HG03196 (cell line): ENCODE results near the gene DEFB126.
"Not testable (repeated sequence)": the region's sequence is repeated elsewhere in the genome, so short reads cannot be mapped to it uniquely, and the experiment has no call there.

Experiments used
- ATAC-seq: cut with Tn5 transposase; IDR thresholded peaks from one replicate; pipeline ENCODE4 v1.9.1; 2021; ENCODE audit not compliant: unreplicated experiment

The DEFB126 gene

DNA sequence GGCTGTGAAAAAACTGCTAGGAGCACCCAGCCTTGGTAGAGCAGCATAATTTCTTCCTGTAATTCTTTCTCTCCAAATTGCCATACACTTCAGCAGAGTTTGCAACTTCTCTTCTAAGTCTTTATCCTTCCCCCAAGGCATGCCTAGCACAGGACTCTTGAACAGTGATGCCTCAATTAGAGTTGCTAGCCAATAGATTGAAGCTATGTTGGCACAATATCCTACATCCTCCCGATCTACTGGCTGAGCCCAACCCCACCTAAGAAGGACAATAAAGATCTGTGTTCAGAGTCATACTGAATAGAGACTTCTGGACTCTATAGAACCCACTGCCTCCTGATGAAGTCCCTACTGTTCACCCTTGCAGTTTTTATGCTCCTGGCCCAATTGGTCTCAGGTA, at the start of gene DEFB126:
TSS of gene DEFB126 (plus strand) at position 301 of the 400 bp plus-strand sequence. CDS start at position 340, 39 bp downstream.
- no peak for ATAC-seq

GRCh38 chr20:93641-94040, 48.7 kb upstream of the DEFB126 start:
- no peak for ATAC-seq

DNA sequence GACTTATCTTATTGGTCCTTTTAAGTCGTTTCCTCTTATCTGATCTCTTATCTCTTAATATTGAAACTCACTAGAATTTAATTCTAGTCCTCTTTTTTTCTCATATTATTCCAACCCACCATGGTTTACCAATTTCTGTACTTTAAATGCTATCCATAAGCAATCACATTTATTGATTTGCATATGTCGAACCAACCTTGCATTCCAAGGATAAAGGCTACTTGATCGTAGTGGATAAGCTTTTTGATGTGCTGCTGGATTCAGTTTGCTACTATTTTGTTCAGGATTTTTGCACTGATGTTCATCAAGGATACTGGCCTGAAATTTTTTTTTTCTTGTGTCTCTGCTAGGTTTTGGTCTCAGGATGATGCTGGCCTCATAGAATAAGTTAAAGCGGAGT, 47.2 kb upstream of the DEFB126 start:
- ATAC-seq, result no peak

DNA sequence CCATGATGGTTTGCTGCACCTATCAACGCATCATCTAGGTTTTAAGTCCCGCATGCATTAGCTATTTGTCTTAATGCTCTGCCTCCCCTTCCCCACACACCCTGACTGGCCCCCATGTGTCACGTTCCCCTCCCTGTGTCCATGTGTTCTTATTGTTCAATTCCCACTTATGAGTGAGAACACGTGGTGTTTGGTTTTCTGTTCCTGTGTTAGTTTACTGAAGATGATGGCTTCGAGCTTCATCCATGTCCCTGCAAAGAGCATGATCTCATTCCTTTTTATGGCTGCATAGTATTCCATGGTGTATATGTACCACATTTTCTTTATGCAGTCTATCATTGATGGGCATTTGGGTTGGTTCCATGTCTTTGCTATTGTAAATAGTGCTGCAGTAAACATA, 44.7 kb upstream of the DEFB126 start:
- not testable (repeated sequence) for ATAC-seq

GRCh38 chr20:101975-102374, 40.4 kb upstream of the DEFB126 start:
- ATAC-seq, result no peak

GRCh38 chr20:103456-103855, 38.9 kb upstream of the DEFB126 start:
- no peak for ATAC-seq

DNA sequence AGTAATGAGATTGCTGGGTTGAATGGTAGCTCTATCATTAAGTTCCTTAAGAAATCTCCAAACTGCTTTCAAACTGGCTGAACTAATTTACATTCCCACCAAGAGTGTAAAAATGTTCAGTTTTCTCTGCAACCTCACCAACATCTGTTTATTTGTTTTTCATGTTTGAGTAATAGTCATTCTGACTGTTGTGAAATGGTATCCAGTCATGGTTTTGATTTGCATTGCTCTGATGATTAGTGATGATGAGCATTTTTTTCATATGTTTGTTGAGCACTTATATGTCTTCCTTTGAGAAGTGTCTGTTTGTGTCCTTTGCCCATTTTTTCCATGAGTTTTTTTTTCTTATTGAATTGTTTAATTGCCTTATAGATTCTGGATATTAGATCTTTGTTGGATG, 30.0 kb upstream of the DEFB126 start:
- ATAC-seq, result no peak

DNA sequence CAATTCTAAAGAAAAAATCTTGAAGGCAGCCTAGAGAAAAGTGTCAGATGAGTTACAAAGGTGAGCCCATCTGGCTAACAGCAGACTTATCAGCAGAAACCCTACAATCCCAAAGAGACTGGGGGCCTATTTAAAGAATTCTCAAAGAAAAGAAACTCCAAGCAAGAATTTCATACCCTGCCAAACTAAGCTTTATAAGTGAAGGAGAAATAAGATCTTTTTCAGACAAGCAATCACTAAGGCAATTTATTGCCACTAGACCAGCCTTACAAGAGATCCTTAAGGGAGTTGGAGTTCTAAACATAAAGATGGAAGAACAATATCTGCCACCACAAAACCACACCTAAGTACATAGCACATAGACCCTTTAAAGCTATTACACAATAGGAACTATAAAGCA, 24.9 kb upstream of the DEFB126 start:
- no peak for ATAC-seq

GRCh38 chr20:129786-130323, 12.5 kb upstream of the DEFB126 start:
- not testable (repeated sequence) for ATAC-seq

GRCh38 chr20:137668-138490, 4.5 kb upstream of the DEFB126 start:
- no peak for ATAC-seq

DNA sequence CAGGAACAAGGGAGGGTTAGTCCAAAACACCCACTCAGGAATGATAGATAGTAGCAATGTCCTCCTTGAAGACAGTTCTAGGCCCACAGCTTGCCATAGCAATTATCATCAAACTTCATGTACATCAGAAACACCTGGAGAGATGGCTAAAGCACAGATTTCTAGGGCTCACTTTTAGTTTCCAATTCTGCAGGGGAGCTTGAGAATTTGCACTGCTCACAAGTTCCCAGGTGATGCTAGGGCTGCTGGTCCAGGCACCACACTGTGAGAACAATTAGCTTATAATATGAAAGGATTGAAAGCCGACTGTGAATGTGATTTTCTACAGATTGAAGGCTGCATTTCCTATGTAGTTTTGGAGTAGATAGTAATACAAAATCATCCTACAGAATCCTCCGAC, 3.5 kb downstream of the DEFB126 start:
- ATAC-seq, result no peak

DNA sequence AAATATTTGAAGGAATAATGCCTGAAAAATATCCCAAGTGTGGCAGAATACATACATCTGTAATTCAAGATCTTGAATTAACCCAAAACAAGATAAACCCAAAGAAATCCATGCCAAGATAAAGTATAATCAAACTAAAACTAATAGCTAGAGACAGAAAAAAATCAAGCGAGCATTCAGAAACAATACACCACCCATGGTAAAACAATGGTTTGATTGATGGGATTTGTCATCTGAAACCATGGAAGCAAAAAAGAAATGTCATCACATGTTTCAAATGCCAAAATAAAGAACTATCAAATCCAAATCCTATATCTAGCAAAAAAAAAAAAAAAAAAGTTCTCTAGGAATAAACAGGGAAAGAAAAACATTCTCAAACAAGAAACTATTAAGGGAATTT, 9.7 kb downstream of the DEFB126 start:
- ATAC-seq, result no peak

- no peak for ATAC-seq
These were observed 14.8 kb downstream of the DEFB126 start, which contains the start of gene DEFB127 for GRCh38 chr20:157154-157553. Gene DEFB127, plus strand, starts transcription at chr20:157454. Its CDS starts 91 bp downstream, at chr20:157545.

GRCh38 chr20:164618-165017, 22.2 kb downstream of the DEFB126 start:
- ATAC-seq, result no peak

DNA sequence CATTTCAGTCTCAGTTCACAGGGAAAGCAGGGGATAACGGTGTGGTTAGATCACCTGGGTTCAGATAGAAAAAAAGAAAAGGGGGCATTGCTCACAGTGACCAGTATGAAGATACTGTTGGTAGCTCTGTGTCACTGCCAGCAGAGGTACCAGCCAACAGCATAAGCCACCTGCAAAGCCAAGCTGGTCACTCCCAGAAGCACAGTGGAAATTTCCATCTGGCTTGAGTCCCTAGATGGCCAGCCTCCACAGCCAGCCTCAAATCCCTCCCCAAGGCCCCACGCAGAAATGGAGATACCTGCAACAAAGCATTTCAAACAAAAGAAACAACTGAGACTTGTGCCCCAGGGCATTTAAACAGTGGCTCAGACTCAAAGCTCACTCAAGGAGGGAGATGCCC, 26.5 kb downstream of the DEFB126 start:
- ATAC-seq, result no peak

DNA sequence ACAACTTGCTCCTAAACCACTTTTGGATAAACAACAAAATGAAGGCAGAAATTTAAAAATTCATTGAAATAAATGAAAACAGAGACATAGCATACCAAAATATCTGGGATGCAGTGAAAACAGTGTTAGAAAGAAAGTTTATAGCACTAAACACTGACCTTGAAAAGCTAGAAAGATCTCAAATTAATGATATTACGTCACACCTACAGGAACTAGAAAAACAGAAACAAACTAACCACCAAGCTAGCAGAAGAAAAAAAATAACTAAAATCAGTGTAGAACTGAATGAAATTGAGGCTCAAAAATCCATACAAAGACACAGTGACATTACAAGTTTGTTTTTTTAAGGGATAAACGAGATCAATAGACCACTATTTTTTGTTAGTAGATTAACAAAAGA, 41.9 kb downstream of the DEFB126 start:
- no peak for ATAC-seq

- ATAC-seq, result no peak
These were observed 45.3 kb downstream of the DEFB126 start for GRCh38 chr20:187733-188132.

GRCh38 chr20:189611-190010, 47.2 kb downstream of the DEFB126 start, which contains the start of gene DEFB128:
Gene DEFB128, minus strand, starts transcription at chr20:189711. Its CDS starts 88 bp downstream, at chr20:189623.
- ATAC-seq, result no peak
